Lower leg skin (tissue), 3 donors: ENCODE results near the gene BMF.

Experiments
- POLR2A ChIP-seq, 2 donors: fragments of 450-650 bp; IDR thresholded peaks; one replicate each; pipeline ENCODE4 v1.6.1; 2016 to 2017; ENCODE audit warnings: antibody characterized with exemption in 2 of 2, mild to moderate bottlenecking in 1 of 2, moderate library complexity in 1 of 2
- TF ChIP-seq, protein P1 (sequence below), 3 donors: fragments of 450-650 bp; IDR thresholded peaks; one replicate each; pipeline ENCODE4 v1.5.1; 2016; ENCODE audit warnings: antibody characterized with exemption in 3 of 3, mild to moderate bottlenecking in 3 of 3, moderate library complexity in 2 of 3

GRCh38 chr15:40063563-40064011 is 45.1 kb downstream of the BMF start:
- TF ChIP-seq, protein P1, sequence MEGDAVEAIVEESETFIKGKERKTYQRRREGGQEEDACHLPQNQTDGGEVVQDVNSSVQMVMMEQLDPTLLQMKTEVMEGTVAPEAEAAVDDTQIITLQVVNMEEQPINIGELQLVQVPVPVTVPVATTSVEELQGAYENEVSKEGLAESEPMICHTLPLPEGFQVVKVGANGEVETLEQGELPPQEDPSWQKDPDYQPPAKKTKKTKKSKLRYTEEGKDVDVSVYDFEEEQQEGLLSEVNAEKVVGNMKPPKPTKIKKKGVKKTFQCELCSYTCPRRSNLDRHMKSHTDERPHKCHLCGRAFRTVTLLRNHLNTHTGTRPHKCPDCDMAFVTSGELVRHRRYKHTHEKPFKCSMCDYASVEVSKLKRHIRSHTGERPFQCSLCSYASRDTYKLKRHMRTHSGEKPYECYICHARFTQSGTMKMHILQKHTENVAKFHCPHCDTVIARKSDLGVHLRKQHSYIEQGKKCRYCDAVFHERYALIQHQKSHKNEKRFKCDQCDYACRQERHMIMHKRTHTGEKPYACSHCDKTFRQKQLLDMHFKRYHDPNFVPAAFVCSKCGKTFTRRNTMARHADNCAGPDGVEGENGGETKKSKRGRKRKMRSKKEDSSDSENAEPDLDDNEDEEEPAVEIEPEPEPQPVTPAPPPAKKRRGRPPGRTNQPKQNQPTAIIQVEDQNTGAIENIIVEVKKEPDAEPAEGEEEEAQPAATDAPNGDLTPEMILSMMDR (IDR thresholded peaks at IDR 0.05), result no peak
- TF ChIP-seq POLR2A (IDR thresholded peaks at IDR 0.05), result no peak
